Mononuclear cell (primary cell): Measurements from ENCODE around the gene DUT. TPM values are rescaled to one million over a fixed set of nuclear protein-coding genes. Genes with fewer than 3 reads are reported as not detected.
"Not testable (repeated sequence)": the region's sequence is repeated elsewhere in the genome, so short reads cannot be mapped to it uniquely, and the experiment has no call there.

Source experiments
- H3K27me3 ChIP-seq: 2 replicates; pipeline ENCODE4 v1.6.0; 2011; ENCODE audit warnings: low read length, control low read depth; ENCODE audit not compliant: insufficient read depth
- H3K4me1 ChIP-seq: 2 replicates; pipeline ENCODE4 v1.5.1; 2011; ENCODE audit warnings: mild to moderate bottlenecking, low read length, control low read depth; ENCODE audit not compliant: insufficient read depth
- H3K4me3 ChIP-seq: 2 replicates; pipeline ENCODE4 v1.5.1; 2011; ENCODE audit warnings: mild to moderate bottlenecking, low read length, moderate library complexity
- H3K9me3 ChIP-seq: 2 replicates; pipeline ENCODE4 v1.5.1; 2011; ENCODE audit warnings: low read depth, mild to moderate bottlenecking, control low read depth, low read length
- total RNA-seq: library from RNA; depleted of rRNA; stranded (reverse); fragments of >200 nt; gene quantifications from one replicate; pipeline ENCODE4 v1.2.3, GENCODE V29; 2012

DUT gene
- total RNA-seq, 1 donor: 19.8 TPM

GRCh38 chr15:48315041-48315440, 16.2 kb upstream of the DUT start:
- Histone ChIP-seq H3K4me1 (no peaks in the 10 kb centered on the region), H3K27me3 (no peaks in the 10 kb centered on the region), H3K4me3 (no peak overlapping the region), H3K9me3 (no peaks in the 10 kb centered on the region)

- no peak overlapping the region for H3K4me3 ChIP-seq
- H3K4me1 ChIP-seq: no peaks in the 10 kb centered on the region
- H3K9me3 ChIP-seq: no peaks in the 10 kb centered on the region
- H3K27me3 ChIP-seq: no peaks in the 10 kb centered on the region
These were observed 14.0 kb upstream of the DUT start for GRCh38 chr15:48317221-48317620.

DNA sequence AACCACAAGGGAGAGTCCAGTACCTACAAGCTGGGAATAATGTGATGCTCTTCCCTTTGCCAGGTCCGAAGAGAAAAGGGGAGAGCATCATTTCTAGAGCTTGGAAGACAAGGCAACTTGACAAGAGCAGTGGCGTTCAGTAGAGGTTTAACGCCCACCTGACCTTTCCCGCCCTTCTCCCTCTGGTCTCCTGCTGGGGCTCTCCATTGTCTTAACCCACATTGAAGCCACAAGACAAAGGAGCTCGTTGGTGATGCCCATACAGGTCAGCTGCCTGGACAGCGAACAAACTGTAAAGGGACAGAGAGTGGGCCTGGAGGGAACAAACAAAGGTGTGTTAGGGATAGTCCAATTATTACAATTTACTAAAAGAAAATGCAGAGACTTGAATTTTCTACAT, 13.1 kb upstream of the DUT start:
- H3K4me1 ChIP-seq: no peaks in the 10 kb centered on the region
- H3K9me3 ChIP-seq: no peaks in the 10 kb centered on the region
- no peaks in the 10 kb centered on the region for H3K27me3 ChIP-seq
- no peak overlapping the region for H3K4me3 ChIP-seq

DNA sequence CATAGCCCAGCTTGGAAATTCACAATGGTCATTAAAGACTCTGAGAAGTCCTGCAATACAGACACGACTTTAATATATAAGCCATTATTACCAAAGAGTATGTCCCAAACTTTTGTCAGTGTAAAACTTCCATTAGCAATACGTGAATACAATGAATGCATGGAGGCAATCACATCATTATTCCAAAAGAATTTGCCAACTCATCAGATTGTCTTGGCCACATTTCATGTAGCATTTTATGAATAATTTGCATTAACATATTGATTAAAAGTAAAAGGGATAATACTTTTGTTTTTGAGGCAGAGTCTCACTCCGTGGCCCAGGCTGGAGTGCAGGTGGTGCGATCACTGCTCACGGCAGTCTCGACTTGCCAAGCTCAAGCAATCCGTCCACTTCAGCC, 7.9 kb upstream of the DUT start:
- Histone ChIP-seq H3K27me3 (no peaks in the 10 kb centered on the region), H3K4me3 (no peak overlapping the region), H3K9me3 (no peaks in the 10 kb centered on the region), H3K4me1 (no peaks in the 10 kb centered on the region)

GRCh38 chr15:48324949-48325348, 6.3 kb upstream of the DUT start:
- no peaks in the 10 kb centered on the region for H3K9me3 ChIP-seq
- no peaks in the 10 kb centered on the region for H3K4me1 ChIP-seq
- no peak overlapping the region for H3K4me3 ChIP-seq
- H3K27me3 ChIP-seq: no peaks in the 10 kb centered on the region

- H3K4me3 ChIP-seq: no peak overlapping the region
- H3K27me3 ChIP-seq: no peaks in the 10 kb centered on the region
- H3K9me3 ChIP-seq: no peaks in the 10 kb centered on the region
- H3K4me1 ChIP-seq: peaks cover 2% of the 10 kb centered on the region
These were observed 5.8 kb upstream of the DUT start for GRCh38 chr15:48325400-48325799.

GRCh38 chr15:48326180-48326579, 5.0 kb upstream of the DUT start:
- not testable (repeated sequence) for H3K4me3 ChIP-seq, H3K27me3 ChIP-seq, H3K4me1 ChIP-seq, H3K9me3 ChIP-seq

DNA sequence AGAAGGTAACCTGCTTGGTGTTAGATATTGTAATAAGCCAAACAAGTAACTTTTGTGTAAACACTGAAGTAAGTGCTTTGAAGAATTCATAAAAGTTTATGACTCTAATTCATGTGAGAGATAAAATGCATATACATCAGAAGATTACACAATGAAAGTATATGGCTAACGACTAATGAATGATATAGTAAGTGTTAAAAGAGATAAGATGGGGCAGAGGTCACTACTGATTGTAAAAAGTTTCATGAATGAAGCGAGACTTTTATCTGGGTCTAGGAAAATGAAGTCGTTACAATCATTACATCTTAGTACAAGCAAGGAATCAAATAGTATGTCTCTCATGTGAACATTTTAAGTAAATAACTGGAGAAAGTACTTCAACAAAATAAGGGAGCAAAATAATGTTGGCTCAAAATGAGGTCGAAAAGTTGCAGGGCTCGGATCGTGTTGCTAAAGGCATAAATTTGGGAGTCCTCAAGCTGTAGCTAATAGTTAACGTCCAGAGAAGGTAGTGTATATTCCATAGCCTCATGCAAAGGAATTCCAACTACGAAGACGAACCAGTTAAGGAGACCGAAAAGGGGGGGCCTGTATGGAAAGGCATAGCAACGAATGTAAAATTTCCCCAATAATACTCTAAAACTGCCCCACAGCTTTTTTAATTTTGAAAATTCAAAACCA, 984 bp upstream of the DUT start:
- Histone ChIP-seq H3K27me3 (no peaks in the 10 kb centered on the region), H3K4me3 (peak overlapping the region; percentile 84), H3K9me3 (no peaks in the 10 kb centered on the region), H3K4me1 (peaks cover 17% of the 10 kb centered on the region)

DNA sequence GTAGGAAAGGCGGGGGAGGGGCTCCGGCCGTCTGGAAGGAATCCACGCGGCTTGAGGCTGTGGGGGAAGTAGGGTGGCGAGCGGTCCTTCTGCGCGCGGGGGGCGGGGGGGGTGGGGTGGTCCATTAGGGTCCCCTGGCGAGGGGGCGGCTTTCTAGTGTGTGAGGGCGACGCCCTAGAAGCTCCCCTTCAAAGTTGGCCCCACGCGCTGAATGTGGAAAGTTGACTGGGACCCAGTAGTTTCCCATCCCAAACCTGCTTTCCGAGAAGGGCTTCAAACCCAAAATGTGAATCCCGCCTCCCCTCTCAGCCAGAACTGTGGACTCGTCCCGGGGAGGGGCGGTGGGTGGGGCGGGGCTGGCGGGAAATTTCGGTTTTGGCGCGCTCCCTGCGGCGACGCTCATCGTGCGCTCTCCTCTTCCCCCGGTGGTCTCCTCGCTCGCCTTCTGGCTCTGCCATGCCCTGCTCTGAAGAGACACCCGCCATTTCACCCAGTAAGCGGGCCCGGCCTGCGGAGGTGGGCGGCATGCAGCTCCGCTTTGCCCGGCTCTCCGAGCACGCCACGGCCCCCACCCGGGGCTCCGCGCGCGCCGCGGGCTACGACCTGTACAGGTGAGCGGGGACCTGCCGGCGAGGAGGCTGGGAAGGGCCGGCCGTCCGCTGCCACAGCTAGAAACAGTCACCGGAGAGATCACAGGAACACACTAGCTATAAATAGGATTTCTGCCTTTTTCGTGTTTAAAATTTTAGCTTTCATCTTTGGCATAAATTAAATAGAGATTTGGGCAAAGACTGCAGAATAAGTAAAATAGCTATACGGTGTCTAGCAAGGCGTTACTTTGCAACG, 790 bp downstream of the DUT start:
- Histone ChIP-seq H3K9me3 (no peaks in the 10 kb centered on the region), H3K27me3 (no peaks in the 10 kb centered on the region), H3K4me3 (peak overlapping the region; percentile 84), H3K4me1 (peaks cover 17% of the 10 kb centered on the region)

- Histone ChIP-seq H3K4me3 (no peak overlapping the region), H3K4me1 (peaks cover 17% of the 10 kb centered on the region), H3K9me3 (no peaks in the 10 kb centered on the region), H3K27me3 (no peaks in the 10 kb centered on the region)
These were observed 1.4 kb downstream of the DUT start for GRCh38 chr15:48332642-48333034.

GRCh38 chr15:48333540-48333939, 2.3 kb downstream of the DUT start:
- Histone ChIP-seq H3K27me3 (no peaks in the 10 kb centered on the region), H3K4me1 (peaks cover 17% of the 10 kb centered on the region), H3K4me3 (no peak overlapping the region), H3K9me3 (no peaks in the 10 kb centered on the region)

- Histone ChIP-seq H3K9me3 (no peaks in the 10 kb centered on the region), H3K27me3 (no peaks in the 10 kb centered on the region), H3K4me1 (peaks cover 17% of the 10 kb centered on the region), H3K4me3 (no peak overlapping the region)
These were observed 3.0 kb downstream of the DUT start for GRCh38 chr15:48334260-48334659.

DNA sequence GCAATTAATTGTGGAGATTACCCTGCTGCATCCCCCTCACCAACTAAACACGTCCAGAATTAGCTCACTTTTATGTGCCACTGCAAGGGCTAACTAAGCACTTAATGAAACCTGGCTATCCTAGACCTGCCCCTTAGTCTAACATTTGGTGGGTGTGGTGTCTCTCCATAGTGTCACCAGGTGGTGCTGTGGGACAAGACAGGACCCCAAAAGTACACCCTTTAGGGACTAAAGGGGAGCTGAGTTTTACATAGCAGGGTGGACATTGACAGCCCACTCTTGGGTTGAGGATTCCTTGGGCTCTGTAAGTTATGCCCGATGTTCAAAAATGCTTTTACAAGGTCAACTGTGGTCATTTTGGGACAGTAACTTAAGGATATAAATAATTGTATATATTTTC, 5.7 kb downstream of the DUT start:
- Histone ChIP-seq H3K4me1 (peaks cover 9% of the 10 kb centered on the region), H3K4me3 (no peak overlapping the region), H3K9me3 (no peaks in the 10 kb centered on the region), H3K27me3 (no peaks in the 10 kb centered on the region)

DNA sequence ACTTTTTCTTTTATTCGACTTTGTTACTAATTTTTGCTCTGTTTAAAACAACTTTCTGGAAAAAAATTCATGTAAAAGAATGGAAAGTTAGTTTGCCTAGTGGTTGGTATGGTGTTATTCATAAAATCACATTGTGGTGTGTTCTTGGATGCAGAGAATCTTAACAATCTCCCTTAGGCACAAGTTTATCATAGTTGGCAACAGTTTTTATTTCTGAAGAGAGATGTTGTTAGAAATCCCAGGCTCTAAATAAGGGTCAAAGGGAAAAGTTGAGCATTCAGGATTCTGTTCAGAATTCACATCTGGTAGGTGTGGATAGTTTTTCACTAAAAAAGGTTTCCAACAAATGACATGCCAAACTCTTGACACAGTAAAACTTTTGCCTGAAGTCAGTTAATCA, 6.4 kb downstream of the DUT start:
- Histone ChIP-seq H3K4me1 (peaks cover 3% of the 10 kb centered on the region), H3K9me3 (no peaks in the 10 kb centered on the region), H3K4me3 (no peak overlapping the region), H3K27me3 (no peaks in the 10 kb centered on the region)

- Histone ChIP-seq H3K4me3 (no peak overlapping the region), H3K9me3 (no peaks in the 10 kb centered on the region), H3K4me1 (no peaks in the 10 kb centered on the region), H3K27me3 (no peaks in the 10 kb centered on the region)
These were observed 8.9 kb downstream of the DUT start for GRCh38 chr15:48340111-48340510.

DNA sequence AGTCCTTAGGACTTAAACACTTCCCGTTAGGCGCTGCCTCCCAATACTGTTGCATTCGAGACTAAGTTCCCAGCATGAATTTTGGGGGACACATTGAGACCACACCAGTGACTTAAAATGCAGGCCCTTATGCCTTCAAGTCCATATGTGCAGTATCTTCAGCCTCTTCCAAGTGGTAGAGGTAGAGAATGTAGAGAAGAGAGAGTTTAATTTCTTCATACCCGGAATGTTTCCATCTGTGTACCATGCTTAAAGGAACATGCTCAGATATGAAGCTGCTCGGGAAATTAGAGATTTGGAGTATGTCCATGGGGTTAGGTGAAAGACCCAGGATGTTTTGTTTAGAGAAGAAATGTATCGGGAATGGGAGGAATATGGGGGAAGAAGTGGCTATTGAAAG, 12.6 kb downstream of the DUT start:
- Histone ChIP-seq H3K9me3 (no peaks in the 10 kb centered on the region), H3K4me1 (no peaks in the 10 kb centered on the region), H3K4me3 (no peak overlapping the region), H3K27me3 (no peaks in the 10 kb centered on the region)
